IPS-20b (cell line): ENCODE data around the gene GABPA.
"Not testable (repeated sequence)": the region's sequence is repeated elsewhere in the genome, so short reads cannot be mapped to it uniquely, and the experiment has no call there.

Experiments used
- H3K27ac ChIP-seq: one replicate; pipeline ENCODE4 v1.5.1; 2013; ENCODE audit warnings: low read length
- H3K27me3 ChIP-seq: 2 replicates; pipeline ENCODE4 v1.6.1; 2013; ENCODE audit warnings: mild to moderate bottlenecking, low read length, inconsistent platforms; ENCODE audit not compliant: insufficient read depth
- H3K36me3 ChIP-seq: 2 replicates; pipeline ENCODE4 v1.6.1; 2013; ENCODE audit warnings: low read depth, mild to moderate bottlenecking, inconsistent platforms, low read length, moderate library complexity; ENCODE audit not compliant: insufficient read depth
- H3K4me1 ChIP-seq: 2 replicates; pipeline ENCODE4 v1.6.1; 2013; ENCODE audit warnings: mild to moderate bottlenecking, control low read depth, inconsistent platforms, low read length, moderate library complexity; ENCODE audit not compliant: insufficient read depth
- H3K4me3 ChIP-seq: 2 replicates; pipeline ENCODE4 v1.5.1; 2013; ENCODE audit warnings: mild to moderate bottlenecking, low read length, inconsistent platforms
- H3K9ac ChIP-seq: 2 replicates; pipeline ENCODE4 v1.6.1; 2013; ENCODE audit warnings: low read depth, mild to moderate bottlenecking, inconsistent platforms, low read length, moderate library complexity
- H3K9me3 ChIP-seq: 2 replicates; pipeline ENCODE4 v1.6.1; 2013; ENCODE audit warnings: mild to moderate bottlenecking, low read depth, low read length, inconsistent platforms; ENCODE audit not compliant: insufficient read depth

Gene GABPA

DNA sequence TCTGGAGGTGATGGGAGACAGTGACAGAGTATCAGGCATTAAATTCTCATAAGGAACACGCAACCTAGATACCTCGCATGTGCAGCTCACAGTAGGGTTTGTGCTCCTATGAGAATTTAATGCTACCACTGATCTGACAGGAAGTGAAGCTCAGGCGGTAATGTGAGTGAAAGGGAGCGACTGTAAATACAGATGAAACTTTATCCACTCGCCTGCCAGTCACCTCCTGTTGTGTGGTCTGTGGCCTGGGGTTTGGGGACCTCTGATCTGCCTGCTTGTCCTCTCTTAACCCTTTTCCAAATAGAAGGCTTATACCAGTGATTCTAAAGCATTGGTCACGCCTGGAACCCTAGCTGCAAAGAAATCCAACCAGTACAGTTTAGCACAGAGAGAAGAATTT, 15.3 kb downstream of the GABPA start:
- no peaks in the 10 kb centered on the region for H3K4me1 ChIP-seq
- no peak overlapping the region for H3K9ac ChIP-seq
- H3K4me3 ChIP-seq, result no peak overlapping the region
- no peaks in the 10 kb centered on the region for H3K27me3 ChIP-seq
- no peaks in the 10 kb centered on the region for H3K9me3 ChIP-seq
- peaks cover 75% of the 10 kb centered on the region for H3K36me3 ChIP-seq
- H3K27ac ChIP-seq, result no peak overlapping the region

DNA sequence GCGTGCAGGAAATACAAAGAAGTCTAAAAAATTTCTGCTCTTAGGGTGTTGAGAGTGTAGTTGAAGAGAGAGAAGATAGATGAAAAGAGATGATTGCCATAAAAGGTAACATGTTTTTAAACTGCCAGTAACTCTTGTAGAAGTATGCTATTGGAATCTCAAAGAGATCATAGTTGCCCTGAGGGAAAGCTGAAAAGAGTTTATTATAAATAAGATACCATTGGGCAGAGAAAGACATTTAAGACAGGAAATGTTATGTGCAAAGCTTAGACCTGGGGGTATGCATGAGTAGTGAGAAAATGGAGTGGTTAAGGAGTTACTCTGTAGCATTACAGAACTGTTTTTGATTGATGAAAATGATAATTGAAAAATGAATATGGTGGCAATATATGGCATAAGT, 17.6 kb downstream of the GABPA start:
- Histone ChIP-seq H3K36me3 (peaks cover 76% of the 10 kb centered on the region), H3K4me3 (no peak overlapping the region)

DNA sequence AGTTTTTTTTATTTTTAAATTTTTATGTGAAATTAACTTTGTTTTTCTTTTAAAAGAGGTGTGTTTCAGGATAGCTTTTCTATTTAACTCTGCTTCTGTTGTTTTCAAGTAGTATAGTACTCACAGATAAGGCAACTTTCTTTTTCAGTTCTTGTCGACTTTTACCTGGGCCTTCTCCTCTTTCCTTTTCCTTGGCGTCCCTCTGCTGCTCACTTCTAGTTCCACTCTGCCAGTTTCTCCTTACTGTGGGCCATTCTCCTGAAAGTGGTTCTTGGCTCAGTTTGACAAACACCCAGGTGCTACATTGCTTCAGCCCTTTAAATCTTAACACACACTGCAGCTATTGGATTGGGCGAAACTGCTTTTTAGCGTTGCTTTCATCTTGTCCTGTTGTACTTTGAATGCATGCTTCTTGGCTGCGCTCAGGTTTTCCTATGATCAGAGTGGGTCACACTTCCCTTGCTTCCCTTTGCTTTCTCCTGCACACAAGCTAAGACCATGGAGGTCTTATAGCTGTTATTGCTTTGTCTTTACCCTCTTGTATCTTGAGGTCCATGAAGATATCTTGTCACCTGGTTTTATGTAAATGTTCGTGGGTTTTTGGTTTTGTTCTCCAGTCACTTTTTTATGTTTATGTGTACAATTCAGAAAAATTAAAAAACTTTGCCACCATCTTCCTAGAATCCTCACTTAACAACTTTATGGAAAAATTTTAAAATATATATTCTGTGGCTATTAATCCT, 21.6 kb downstream of the GABPA start:
- Histone ChIP-seq H3K4me3 (no peak overlapping the region), H3K36me3 (peaks cover 80% of the 10 kb centered on the region), H3K27me3 (no peaks in the 10 kb centered on the region), H3K27ac (no peak overlapping the region), H3K4me1 (no peaks in the 10 kb centered on the region), H3K9me3 (no peaks in the 10 kb centered on the region), H3K9ac (no peak overlapping the region)

More for the DNA sequence above, 17.6 kb downstream of the GABPA start:
- H3K27ac ChIP-seq, result no peak overlapping the region
- H3K4me1 ChIP-seq, result no peaks in the 10 kb centered on the region
- H3K9ac ChIP-seq, result no peak overlapping the region
- no peaks in the 10 kb centered on the region for H3K27me3 ChIP-seq
- no peaks in the 10 kb centered on the region for H3K9me3 ChIP-seq

DNA sequence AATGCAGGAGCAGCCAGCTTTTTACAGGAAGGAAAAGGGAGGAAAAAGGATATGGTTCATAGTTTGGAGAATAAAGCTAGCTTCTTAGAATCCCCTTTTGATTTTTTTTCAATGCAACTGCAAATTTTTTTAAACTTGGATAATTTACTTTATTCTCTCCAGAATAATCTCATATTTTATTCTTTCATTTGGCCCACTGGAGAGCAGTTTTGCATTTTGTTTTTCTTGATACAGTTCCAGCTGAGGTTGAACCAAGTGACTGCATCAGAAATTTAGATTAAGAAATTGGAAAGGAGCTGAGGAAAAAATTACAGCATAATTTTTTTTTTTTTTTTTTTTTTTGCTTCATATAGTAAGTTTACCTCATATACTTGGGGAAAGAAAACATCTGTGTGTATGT, 22.8 kb downstream of the GABPA start:
- Histone ChIP-seq H3K4me1 (no peaks in the 10 kb centered on the region), H3K27ac (no peak overlapping the region), H3K9me3 (no peaks in the 10 kb centered on the region), H3K4me3 (no peak overlapping the region), H3K36me3 (peaks cover 82% of the 10 kb centered on the region), H3K9ac (no peak overlapping the region), H3K27me3 (no peaks in the 10 kb centered on the region)

DNA sequence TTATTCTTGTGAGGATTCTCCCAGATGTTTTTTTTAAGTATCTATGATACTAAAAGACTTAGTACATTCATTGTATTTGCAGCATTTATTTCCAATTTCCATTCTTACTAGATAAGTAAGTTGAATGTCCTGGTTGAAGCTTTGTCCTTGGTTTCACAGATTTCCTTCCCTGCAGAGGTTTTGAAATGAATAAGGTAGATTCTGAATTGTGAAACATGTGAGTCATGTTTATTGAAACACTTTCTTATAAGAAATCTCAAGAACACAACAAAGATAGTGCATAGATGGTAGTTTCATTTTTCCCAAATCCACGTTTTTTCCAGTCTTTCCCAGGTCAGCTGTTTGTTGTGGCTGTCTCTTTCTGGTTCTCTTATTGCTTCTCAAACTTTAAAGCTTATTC, 24.8 kb downstream of the GABPA start:
- H3K36me3 ChIP-seq, result peaks cover 88% of the 10 kb centered on the region
- H3K27ac ChIP-seq, result no peak overlapping the region
- H3K4me1 ChIP-seq, result no peaks in the 10 kb centered on the region

DNA sequence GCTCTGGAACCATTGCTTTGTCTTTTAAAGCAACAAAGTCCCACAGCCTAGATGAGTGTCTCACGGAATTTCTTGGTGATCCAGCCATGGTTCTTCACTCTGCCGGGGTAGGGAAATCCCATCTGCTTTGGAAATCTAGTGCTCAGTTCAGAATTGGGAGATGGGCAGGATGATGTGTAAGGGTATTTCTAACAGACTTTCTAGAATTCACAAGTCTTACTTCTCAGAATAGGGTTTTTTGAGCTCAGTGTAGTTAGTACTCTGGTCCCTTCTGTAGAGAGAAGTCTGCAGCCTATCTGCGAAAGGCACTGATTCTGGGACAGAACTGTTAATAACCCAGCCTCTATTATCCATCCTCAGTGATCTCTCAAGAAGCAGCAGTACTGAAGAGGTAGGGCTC, 25.3 kb downstream of the GABPA start:
- Histone ChIP-seq H3K9ac (no peak overlapping the region), H3K36me3 (peaks cover 93% of the 10 kb centered on the region)

More for the DNA sequence above, 24.8 kb downstream of the GABPA start:
- Histone ChIP-seq H3K4me3 (no peak overlapping the region), H3K9me3 (no peaks in the 10 kb centered on the region), H3K9ac (no peak overlapping the region), H3K27me3 (no peaks in the 10 kb centered on the region)

DNA sequence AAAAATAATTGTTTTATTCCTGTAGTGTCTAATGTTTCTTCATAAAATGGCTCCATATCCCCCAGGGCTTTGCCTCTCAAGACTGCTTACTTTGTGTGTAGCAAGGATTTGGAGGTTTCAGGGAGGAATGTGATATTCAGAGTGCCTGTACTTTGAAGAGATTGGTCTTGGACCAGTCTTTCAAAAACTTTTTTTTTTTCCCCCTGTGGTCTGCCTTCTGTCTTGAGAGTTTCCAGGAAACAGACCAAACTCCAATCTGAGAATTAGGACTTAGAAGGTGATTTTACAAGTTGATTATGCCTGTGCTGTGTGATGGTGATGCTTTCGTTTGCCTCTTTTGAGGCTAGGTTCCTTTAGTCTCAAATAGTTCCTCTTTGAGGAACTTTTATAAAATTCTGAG, 25.9 kb downstream of the GABPA start:
- peaks cover 94% of the 10 kb centered on the region for H3K36me3 ChIP-seq
- H3K4me1 ChIP-seq, result no peaks in the 10 kb centered on the region
- no peak overlapping the region for H3K9ac ChIP-seq
- no peak overlapping the region for H3K4me3 ChIP-seq
- H3K27me3 ChIP-seq, result no peaks in the 10 kb centered on the region
- H3K9me3 ChIP-seq, result no peaks in the 10 kb centered on the region
- no peak overlapping the region for H3K27ac ChIP-seq

More for the DNA sequence above, 25.3 kb downstream of the GABPA start:
- Histone ChIP-seq H3K27ac (no peak overlapping the region), H3K4me1 (no peaks in the 10 kb centered on the region), H3K9me3 (no peaks in the 10 kb centered on the region), H3K27me3 (no peaks in the 10 kb centered on the region), H3K4me3 (no peak overlapping the region)

DNA sequence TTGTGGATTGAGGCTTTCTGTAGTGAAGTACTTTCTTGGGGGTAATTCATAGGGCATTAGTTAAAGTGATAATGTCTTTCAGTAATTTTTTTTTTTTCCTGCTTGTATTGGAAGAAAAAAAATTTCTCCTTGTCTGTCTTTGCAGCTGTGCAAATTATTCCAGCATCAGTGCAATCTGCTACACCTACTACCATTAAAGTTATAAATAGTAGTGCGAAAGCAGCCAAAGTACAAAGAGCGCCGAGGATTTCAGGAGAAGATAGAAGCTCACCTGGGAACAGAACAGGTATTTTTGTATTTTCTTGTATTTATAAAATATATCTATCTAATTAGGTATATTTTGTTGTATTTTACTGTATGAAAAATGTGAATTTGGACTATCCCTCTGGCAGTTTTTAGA, 29.3 kb downstream of the GABPA start:
- H3K4me3 ChIP-seq, result no peak overlapping the region
- H3K4me1 ChIP-seq, result no peaks in the 10 kb centered on the region
- peaks cover 82% of the 10 kb centered on the region for H3K36me3 ChIP-seq
- H3K9me3 ChIP-seq, result no peaks in the 10 kb centered on the region
- no peak overlapping the region for H3K9ac ChIP-seq
- no peaks in the 10 kb centered on the region for H3K27me3 ChIP-seq
- H3K27ac ChIP-seq, result no peak overlapping the region

DNA sequence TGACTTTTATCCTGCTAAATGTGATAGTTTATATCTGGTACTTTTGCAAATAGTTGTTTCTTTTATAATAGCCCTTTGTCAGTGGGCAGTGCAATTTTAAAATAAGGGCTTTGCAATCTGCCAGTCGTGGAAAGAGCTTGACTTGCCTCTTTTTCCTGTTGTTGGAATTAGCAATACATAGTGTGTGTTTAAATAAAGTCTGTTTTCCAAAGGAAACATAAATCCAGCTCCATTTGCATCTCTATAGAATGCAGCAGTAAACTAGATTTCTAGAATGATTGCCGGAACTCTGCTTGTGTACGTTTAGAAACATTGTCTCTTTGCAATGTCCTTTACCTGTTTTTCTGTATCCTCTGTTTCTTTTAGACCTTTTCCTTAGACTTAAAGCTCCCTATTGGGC, 33.1 kb downstream of the GABPA start:
- Histone ChIP-seq H3K27me3 (no peaks in the 10 kb centered on the region), H3K9ac (no peak overlapping the region), H3K36me3 (peaks cover 43% of the 10 kb centered on the region), H3K4me1 (no peaks in the 10 kb centered on the region), H3K9me3 (no peaks in the 10 kb centered on the region), H3K27ac (no peak overlapping the region), H3K4me3 (no peak overlapping the region)

DNA sequence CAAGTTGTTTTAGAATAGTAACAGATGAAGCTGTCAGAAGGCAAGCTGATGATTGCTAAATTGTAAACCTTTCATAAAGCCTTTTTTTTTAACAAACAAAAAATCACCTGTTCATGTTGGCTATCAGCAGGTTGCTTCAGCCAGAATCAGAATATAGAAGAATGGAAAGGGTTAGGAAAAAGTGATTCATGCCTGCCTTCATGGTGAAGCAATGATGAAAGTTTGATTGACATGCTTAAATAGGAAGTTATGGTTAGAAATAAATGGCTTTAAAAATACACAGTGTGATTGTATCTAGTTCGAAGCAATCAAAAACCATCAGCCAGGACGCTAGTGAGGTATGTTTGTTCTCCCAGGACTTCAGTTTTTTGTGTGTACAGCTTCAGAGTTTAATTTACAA, 37.9 kb downstream of the GABPA start:
- Histone ChIP-seq H3K27ac (no peak overlapping the region), H3K36me3 (no peaks in the 10 kb centered on the region; the same call in 1 of the 2 replicates), H3K9ac (no peak overlapping the region), H3K9me3 (no peaks in the 10 kb centered on the region), H3K27me3 (no peaks in the 10 kb centered on the region), H3K4me3 (no peak overlapping the region), H3K4me1 (no peaks in the 10 kb centered on the region)

DNA sequence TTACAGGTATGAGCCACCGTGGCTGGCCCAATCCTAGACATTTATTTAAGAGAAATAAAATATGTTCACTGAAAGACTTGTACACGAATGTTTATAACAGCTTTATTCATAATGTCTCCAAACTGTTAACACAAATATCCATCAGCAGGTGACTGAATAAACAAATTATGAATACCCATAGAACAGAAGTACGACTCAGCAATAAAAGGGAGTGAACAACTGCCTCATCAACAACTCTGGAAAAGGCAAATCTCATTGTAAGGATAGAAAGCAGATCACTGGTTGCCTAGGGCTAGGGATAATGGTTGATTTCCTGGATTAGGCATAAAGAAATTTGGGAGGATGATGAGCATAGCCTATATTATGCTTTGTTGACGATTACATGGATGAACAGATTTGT, 41.7 kb downstream of the GABPA start:
- H3K4me3 ChIP-seq, result no peak overlapping the region
- H3K4me1 ChIP-seq, result no peaks in the 10 kb centered on the region
- H3K27me3 ChIP-seq, result no peaks in the 10 kb centered on the region
- no peak overlapping the region for H3K27ac ChIP-seq
- H3K36me3 ChIP-seq, result no peaks in the 10 kb centered on the region
- no peak overlapping the region for H3K9ac ChIP-seq
- no peaks in the 10 kb centered on the region for H3K9me3 ChIP-seq

DNA sequence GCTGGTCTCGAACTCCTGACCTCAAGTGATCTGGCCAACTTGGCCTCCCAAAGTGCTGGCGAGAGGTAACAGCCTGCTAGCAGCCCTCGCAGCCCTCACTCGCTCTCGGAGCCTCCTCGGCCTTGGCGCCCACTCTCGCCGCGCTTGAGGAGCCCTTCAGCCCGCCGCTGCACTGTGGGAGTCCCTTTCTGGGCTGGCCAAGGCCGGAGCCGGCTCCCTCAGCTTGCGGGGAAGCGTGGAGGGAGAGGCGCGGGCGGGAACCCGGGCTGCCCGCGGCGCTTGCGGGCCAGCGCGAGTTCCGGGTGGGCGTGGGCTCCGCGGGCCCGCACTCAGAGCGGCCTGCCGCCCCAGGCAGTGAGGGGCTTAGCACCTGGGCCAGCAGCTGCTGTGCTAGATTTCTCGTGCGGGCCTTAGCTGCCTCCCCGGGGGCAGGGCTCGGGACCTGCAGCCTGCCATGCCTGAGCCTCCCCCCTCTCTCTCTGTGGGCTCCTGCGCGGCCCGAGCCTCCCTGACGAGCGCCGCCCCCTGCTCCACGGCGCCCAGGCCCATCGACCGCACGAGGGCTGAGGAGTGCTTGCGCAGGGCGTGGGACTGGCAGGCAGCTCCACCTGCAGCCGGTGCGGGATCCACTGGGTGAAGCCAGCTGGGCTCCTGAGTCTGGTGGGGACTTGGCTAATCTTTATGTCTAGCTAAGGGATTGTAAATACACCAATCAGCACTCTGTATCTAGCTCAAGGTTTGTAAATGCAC, 43.5 kb downstream of the GABPA start:
- H3K36me3 ChIP-seq, H3K27me3 ChIP-seq, H3K9ac ChIP-seq, H3K27ac ChIP-seq, H3K4me1 ChIP-seq, H3K9me3 ChIP-seq, H3K4me3 ChIP-seq: not testable (repeated sequence)
